Measurements from ENCODE around the gene IGFN1. TPM values are rescaled to one million over a fixed set of nuclear protein-coding genes. Genes with fewer than 3 reads are reported as not detected.

The IGFN1 gene
- polyA plus RNA-seq (2013, experiment 1 of 2) = not detected
- not detected for polyA plus RNA-seq (2013, experiment 2 of 2)

DNA sequence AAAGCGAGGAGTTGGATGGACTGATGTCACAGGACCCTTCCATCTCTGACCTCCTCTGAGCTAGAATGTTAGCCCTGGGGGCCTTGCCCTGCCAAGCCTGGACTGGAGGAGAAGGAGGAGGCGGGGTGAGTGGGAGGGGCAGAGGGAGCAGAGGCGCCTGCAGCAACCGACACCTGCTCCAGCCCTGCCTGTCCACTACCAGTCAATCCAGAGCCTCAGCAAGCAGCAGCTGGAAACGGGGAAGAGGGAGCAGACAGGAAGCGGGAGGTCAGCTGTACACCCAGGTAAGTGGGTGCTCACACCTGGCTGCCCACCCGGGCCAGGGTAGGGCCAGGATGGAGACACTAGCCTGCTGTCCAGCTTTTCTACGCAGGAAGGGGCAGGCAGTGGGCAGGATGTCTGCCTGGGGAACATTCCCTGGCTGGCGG, at the start of gene IGFN1:
TSS of gene IGFN1 (plus strand) at position 201 of the 428 bp plus-strand sequence. CDS start 2,470 bp downstream, outside the sequence.
- WGBS, 2 experiments (ENCODE audit: insufficient coverage in 2 of 2) = 64 to 70% methylated on average over 5 to 6 of the region's 9 CpGs
- no peak within 1 kb of the TSS for H3K27ac ChIP-seq (ENCODE audit: low read depth, low read length, severe bottlenecking)
- H3K36me3 ChIP-seq (ENCODE audit: control insufficient read depth, insufficient read depth, low read length) = no peaks in the 10 kb centered on the region
- no peaks in the 10 kb centered on the region for H3K4me1 ChIP-seq (ENCODE audit: control insufficient read depth, insufficient read depth, low read length, poor library complexity, severe bottlenecking)
- H3K9me3 ChIP-seq (ENCODE audit: control insufficient read depth, low read length) = no peaks in the 10 kb centered on the region
- no peak within 1 kb of the TSS for H3K4me3 ChIP-seq (ENCODE audit: extremely low read depth, insufficient read depth, low read length, poor library complexity, severe bottlenecking)

DNA sequence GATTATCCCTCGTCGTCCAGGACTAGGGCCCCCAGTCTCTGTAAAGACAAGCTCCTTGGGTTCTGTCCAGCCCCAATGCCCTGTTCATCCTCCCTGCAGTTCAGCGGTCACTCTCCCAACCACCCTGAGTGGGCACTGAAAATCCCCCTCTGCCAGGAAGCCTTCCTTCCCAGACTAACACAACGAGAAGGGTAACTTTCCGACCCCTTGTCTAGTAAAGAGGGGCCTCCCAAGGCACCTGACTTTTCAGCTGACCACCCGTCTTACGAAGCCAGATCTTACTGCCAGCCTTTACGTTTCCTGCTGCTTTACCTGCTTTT, 49.7 kb upstream of the IGFN1 start:
- Histone ChIP-seq H3K36me3 (ENCODE audit: control insufficient read depth, insufficient read depth, low read length) (peaks cover 89% of the 10 kb centered on the region), H3K9me3 (ENCODE audit: control insufficient read depth, low read length) (no peaks in the 10 kb centered on the region), H3K4me3 (ENCODE audit: extremely low read depth, insufficient read depth, low read length, poor library complexity, severe bottlenecking) (no peak overlapping the region), H3K4me1 (ENCODE audit: control insufficient read depth, insufficient read depth, low read length, poor library complexity, severe bottlenecking) (peaks cover 23% of the 10 kb centered on the region), H3K27ac (ENCODE audit: low read depth, low read length, severe bottlenecking) (no peak overlapping the region)
- WGBS, 2 experiments (ENCODE audit: insufficient coverage in 2 of 2) = 93 to 100% methylated on average over 7 to 8 of the region's 8 CpGs

- 88 to 94% methylated on average over 1 to 2 of the region's 5 CpGs for WGBS, 2 experiments (ENCODE audit: insufficient coverage in 2 of 2)
- Histone ChIP-seq H3K9me3 (ENCODE audit: control insufficient read depth, low read length) (no peaks in the 10 kb centered on the region), H3K36me3 (ENCODE audit: control insufficient read depth, insufficient read depth, low read length) (peaks cover 89% of the 10 kb centered on the region), H3K4me1 (ENCODE audit: control insufficient read depth, insufficient read depth, low read length, poor library complexity, severe bottlenecking) (peaks cover 23% of the 10 kb centered on the region), H3K4me3 (ENCODE audit: extremely low read depth, insufficient read depth, low read length, poor library complexity, severe bottlenecking) (no peak overlapping the region), H3K27ac (ENCODE audit: low read depth, low read length, severe bottlenecking) (no peak overlapping the region)
Observed at GRCh38 chr1:201141418-201141817, 49.2 kb upstream of the IGFN1 start.

GRCh38 chr1:201142011-201142848, 48.4 kb upstream of the IGFN1 start:
- peaks cover 17% of the 10 kb centered on the region for H3K4me1 ChIP-seq (ENCODE audit: control insufficient read depth, insufficient read depth, low read length, poor library complexity, severe bottlenecking)
- H3K4me3 ChIP-seq (ENCODE audit: extremely low read depth, insufficient read depth, low read length, poor library complexity, severe bottlenecking) = no peak overlapping the region
- 92 to 95% methylated on average over 15 to 16 of the region's 16 CpGs for WGBS, 2 experiments (ENCODE audit: insufficient coverage in 2 of 2)
- H3K36me3 ChIP-seq (ENCODE audit: control insufficient read depth, insufficient read depth, low read length) = peaks cover 90% of the 10 kb centered on the region
- H3K27ac ChIP-seq (ENCODE audit: low read depth, low read length, severe bottlenecking) = no peak overlapping the region
- H3K9me3 ChIP-seq (ENCODE audit: control insufficient read depth, low read length) = no peaks in the 10 kb centered on the region

- peaks cover 9% of the 10 kb centered on the region for H3K4me1 ChIP-seq (ENCODE audit: control insufficient read depth, insufficient read depth, low read length, poor library complexity, severe bottlenecking)
- no peak overlapping the region for H3K27ac ChIP-seq (ENCODE audit: low read depth, low read length, severe bottlenecking)
- no peaks in the 10 kb centered on the region for H3K9me3 ChIP-seq (ENCODE audit: control insufficient read depth, low read length)
- peaks cover 93% of the 10 kb centered on the region for H3K36me3 ChIP-seq (ENCODE audit: control insufficient read depth, insufficient read depth, low read length)
- H3K4me3 ChIP-seq (ENCODE audit: extremely low read depth, insufficient read depth, low read length, poor library complexity, severe bottlenecking) = no peak overlapping the region
- WGBS, 2 experiments (ENCODE audit: insufficient coverage in 2 of 2) = 91 to 96% methylated on average over 11 to 14 of the region's 16 CpGs
Observed at GRCh38 chr1:201142849-201143725, 47.5 kb upstream of the IGFN1 start.

DNA sequence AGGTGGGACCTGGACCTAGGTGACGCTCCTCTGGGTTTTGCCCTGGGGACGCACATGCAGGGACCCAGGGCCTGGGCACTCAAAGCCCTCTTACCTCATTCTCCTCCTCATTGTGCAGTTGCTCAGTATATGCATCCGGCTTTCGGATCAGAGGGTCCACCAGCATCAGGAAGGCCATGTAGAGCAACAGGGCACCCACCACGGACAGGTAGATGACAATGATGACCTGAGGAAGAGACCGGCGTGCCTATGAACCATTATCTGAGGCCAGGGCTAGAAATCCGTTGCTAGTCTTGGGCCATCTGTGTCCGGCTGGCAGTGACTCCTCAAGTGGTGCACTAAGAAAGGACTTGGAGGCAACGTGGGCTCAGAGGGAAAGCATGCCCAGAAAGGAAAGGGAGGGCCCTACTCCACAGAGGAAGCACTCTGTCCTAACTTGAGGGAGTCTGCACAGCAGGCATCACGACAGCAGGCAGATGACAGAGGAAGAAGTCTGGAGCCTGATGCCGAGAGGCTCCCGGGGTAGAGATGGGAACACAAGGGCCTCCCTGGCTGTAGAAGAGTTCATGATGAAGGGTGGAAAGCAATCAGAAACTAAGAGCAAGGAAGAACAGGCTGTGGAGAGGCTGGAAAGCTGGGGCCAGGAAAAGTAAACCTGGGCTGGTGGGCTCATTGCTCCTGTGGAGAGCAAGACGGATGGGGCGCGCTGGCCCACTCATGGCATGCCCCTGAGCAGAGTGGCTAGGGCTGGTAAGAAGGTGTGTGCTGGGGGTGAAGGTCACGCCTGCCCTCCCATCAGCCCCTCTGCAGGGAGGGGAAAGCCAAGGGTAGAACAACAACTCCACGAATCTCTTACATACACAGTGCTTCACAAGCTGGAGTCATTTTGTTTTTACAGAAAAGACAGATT, 46.6 kb upstream of the IGFN1 start:
- Histone ChIP-seq H3K4me3 (ENCODE audit: extremely low read depth, insufficient read depth, low read length, poor library complexity, severe bottlenecking) (no peak overlapping the region), H3K4me1 (ENCODE audit: control insufficient read depth, insufficient read depth, low read length, poor library complexity, severe bottlenecking) (peaks cover 7% of the 10 kb centered on the region), H3K9me3 (ENCODE audit: control insufficient read depth, low read length) (no peaks in the 10 kb centered on the region), H3K27ac (ENCODE audit: low read depth, low read length, severe bottlenecking) (no peak overlapping the region), H3K36me3 (ENCODE audit: control insufficient read depth, insufficient read depth, low read length) (peaks cover 97% of the 10 kb centered on the region)
- 93 to 94% methylated on average over 13 to 14 of the region's 18 CpGs for WGBS, 2 experiments (ENCODE audit: insufficient coverage in 2 of 2)

DNA sequence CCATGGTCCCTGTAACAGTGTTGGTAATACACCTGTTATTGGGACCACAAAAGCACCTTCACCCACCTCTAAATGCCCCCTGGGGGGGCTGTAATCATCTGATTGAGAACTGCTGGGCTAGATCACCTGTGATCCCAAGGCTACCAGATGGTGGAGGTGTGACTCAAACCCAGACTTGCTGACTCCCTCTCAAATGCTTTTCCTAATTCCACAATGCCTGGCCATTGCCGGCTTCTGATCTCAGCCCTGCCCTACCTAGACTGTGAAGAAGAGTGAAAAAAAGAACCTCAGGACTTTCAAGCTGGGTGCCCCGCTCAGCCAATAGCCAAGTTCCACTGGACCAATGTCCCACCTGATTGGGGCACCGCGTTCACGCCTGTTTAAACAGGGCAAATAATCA, 45.9 kb upstream of the IGFN1 start:
- Histone ChIP-seq H3K27ac (ENCODE audit: low read depth, low read length, severe bottlenecking) (no peak overlapping the region), H3K9me3 (ENCODE audit: control insufficient read depth, low read length) (no peaks in the 10 kb centered on the region), H3K4me1 (ENCODE audit: control insufficient read depth, insufficient read depth, low read length, poor library complexity, severe bottlenecking) (peaks cover 7% of the 10 kb centered on the region), H3K36me3 (ENCODE audit: control insufficient read depth, insufficient read depth, low read length) (peaks cover 98% of the 10 kb centered on the region), H3K4me3 (ENCODE audit: extremely low read depth, insufficient read depth, low read length, poor library complexity, severe bottlenecking) (no peak overlapping the region)
- WGBS, 2 experiments (ENCODE audit: insufficient coverage in 2 of 2) = 70 to 80% methylated on average over 4 to 5 of the region's 5 CpGs

DNA sequence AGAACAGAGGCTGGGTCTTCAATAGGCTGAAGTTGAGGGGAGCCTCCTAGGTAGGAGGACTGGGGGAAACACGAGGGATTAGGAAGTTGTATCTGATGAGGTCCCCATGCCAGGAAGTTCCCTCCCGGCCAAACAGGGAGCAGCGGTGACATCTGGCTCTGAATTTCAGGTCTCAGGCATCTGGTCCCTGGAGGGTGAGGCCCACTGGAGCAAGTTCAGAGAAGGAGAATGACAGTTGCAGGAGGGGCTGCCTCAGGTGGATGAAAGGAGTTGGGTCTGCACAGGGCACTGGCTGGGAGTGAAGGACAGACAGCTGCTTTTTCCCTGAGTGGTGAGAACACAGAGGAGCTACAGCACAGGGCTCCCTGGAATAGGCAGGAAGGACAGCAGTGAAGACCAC, 45.5 kb upstream of the IGFN1 start:
- Histone ChIP-seq H3K27ac (ENCODE audit: low read depth, low read length, severe bottlenecking) (no peak overlapping the region), H3K4me1 (ENCODE audit: control insufficient read depth, insufficient read depth, low read length, poor library complexity, severe bottlenecking) (peaks cover 7% of the 10 kb centered on the region), H3K4me3 (ENCODE audit: extremely low read depth, insufficient read depth, low read length, poor library complexity, severe bottlenecking) (no peak overlapping the region), H3K36me3 (ENCODE audit: control insufficient read depth, insufficient read depth, low read length) (peaks cover 98% of the 10 kb centered on the region), H3K9me3 (ENCODE audit: control insufficient read depth, low read length) (no peaks in the 10 kb centered on the region)
- 94 to 100% methylated on average over 2 to 3 of the region's 3 CpGs for WGBS, 2 experiments (ENCODE audit: insufficient coverage in 2 of 2)

DNA sequence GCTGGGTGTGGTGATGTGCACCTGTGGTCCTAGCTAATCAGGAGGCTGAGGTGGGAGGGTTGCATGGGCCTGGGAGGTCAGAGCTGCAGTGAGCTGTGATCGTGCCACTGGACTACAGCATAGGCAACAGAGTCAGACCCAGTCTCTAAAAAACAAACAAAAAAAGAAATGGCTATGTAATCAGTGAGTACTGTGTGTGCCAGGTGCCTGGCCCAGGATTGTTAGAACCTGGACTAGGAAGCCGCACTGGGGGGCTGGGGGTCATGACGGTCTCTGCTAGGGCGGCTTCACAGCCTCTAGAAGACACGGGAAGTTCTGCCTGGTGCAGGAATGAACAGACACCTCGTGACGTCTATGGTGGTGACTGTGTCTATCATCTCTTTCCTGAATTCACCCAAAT, 44.8 kb upstream of the IGFN1 start:
- Histone ChIP-seq H3K4me3 (ENCODE audit: extremely low read depth, insufficient read depth, low read length, poor library complexity, severe bottlenecking) (no peak overlapping the region), H3K36me3 (ENCODE audit: control insufficient read depth, insufficient read depth, low read length) (peaks cover 99% of the 10 kb centered on the region), H3K9me3 (ENCODE audit: control insufficient read depth, low read length) (no peaks in the 10 kb centered on the region), H3K27ac (ENCODE audit: low read depth, low read length, severe bottlenecking) (no peak overlapping the region), H3K4me1 (ENCODE audit: control insufficient read depth, insufficient read depth, low read length, poor library complexity, severe bottlenecking) (peaks cover 1% of the 10 kb centered on the region)
- 94 to 100% methylated on average over 5 to 6 of the region's 7 CpGs for WGBS, 2 experiments (ENCODE audit: insufficient coverage in 2 of 2)
